Ascending aorta (tissue), 2 donors: Measurements from ENCODE around the gene BBOX1. TPM values are rescaled to one million over a fixed set of nuclear protein-coding genes. Genes with fewer than 3 reads are reported as not detected.

Experiments
- DNase-seq, 2 donors: peaks; one replicate each; pipeline ENCODE4 v3.0.0-alpha.2; 2019; ENCODE audit warnings: low spot score in 2 of 2
- H3K27ac ChIP-seq, 2 donors: fragments of 200-600 bp; sonication (generic); one replicate each; pipeline ENCODE4 v1.5.1; 2016 to 2017; ENCODE audit warnings: mild to moderate bottlenecking in 1 of 2
- H3K27me3 ChIP-seq: fragments of 200-600 bp; sonication (generic); one replicate; pipeline ENCODE4 v1.5.1; 2017
- H3K36me3 ChIP-seq, 2 donors: fragments of 200-600 bp; sonication (generic); one replicate each; pipeline ENCODE4 v1.5.1; 2016
- H3K4me1 ChIP-seq, 2 donors: fragments of 200-600 bp; sonication (generic); one replicate each; pipeline ENCODE4 v1.5.1; 2016 to 2017; ENCODE audit warnings: mild to moderate bottlenecking in 1 of 2
- H3K4me3 ChIP-seq, 2 donors: fragments of 200-600 bp; sonication (generic); one replicate each; pipeline ENCODE4 v1.5.1; 2016 to 2017; ENCODE audit warnings: mild to moderate bottlenecking in 1 of 2
- H3K9me3 ChIP-seq, 2 donors: fragments of 200-600 bp; sonication (generic); one replicate each; pipeline ENCODE4 v1.5.1; 2016
- CTCF ChIP-seq, 3 experiments: fragments of 200-600 bp in 2 of 3; fragments of 450-650 bp in 1 of 3; sonication (generic) in 2 of 3; IDR thresholded peaks; one replicate each; pipeline ENCODE4 v1.5.1; 2016 to 2019; ENCODE audit warnings: antibody characterized with exemption in 3 of 3, mild to moderate bottlenecking in 1 of 3, moderate library complexity in 1 of 3
- intact Hi-C: fragments of 100-400 bp; cut with DNase I; formaldehyde crosslinking; loops from one replicate; pipeline ENCODE4 v1.15.1; 2023
- total RNA-seq: library from RNA; depleted of rRNA; stranded (reverse); fragments of >200 nt; gene quantifications from one replicate; pipeline ENCODE4 v1.1.0, GENCODE V29; 2016

Gene BBOX1
- total RNA-seq, 1 donor from 2014 or later, result not detected

GRCh38 chr11:27029966-27030365 lies 10.6 kb upstream of the BBOX1 start:
- Histone ChIP-seq H3K4me1 (peaks cover 0 to 14% of the 10 kb centered on the region in 2 donors), H3K4me3 (no peak overlapping the region), H3K27ac (peak overlapping the region; percentile 32 to 34), H3K27me3 (no peaks in the 10 kb centered on the region), H3K9me3 (peaks cover 0 to 7% of the 10 kb centered on the region in 2 donors), H3K36me3 (no peaks in the 10 kb centered on the region)
- intact Hi-C loops, result no loop called here
- no peak for TF ChIP-seq CTCF (IDR thresholded peaks at IDR 0.05)
- no peak for DNase-seq

DNA sequence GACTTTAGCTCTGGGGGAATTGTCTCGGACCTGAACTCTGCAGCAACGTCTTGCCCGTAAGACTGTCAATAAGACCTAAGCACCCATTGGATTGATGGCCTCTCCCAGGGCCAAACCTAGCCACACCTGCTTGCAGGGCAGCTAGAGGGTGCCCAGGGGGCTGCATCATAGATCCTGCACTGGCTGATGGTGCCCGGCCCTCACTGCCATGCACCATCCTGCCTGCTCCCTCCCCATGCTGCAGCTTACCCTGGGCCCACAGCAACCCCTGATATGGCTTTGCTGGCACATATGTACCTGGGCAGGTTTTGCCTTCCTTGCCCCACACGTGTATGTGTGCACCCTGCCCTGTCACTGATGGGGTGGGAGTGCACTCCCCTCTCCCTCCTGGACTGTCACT lies 8.9 kb upstream of the BBOX1 start:
- Histone ChIP-seq H3K36me3 (no peaks in the 10 kb centered on the region), H3K4me1 (peaks cover 0 to 14% of the 10 kb centered on the region in 2 donors), H3K27ac (no peak overlapping the region), H3K4me3 (no peak overlapping the region), H3K27me3 (no peaks in the 10 kb centered on the region), H3K9me3 (peaks cover 0 to 25% of the 10 kb centered on the region in 2 donors)
- TF ChIP-seq CTCF (IDR thresholded peaks at IDR 0.05), result no peak
- intact Hi-C loops, result no loop called here
- DNase-seq, result no peak

DNA sequence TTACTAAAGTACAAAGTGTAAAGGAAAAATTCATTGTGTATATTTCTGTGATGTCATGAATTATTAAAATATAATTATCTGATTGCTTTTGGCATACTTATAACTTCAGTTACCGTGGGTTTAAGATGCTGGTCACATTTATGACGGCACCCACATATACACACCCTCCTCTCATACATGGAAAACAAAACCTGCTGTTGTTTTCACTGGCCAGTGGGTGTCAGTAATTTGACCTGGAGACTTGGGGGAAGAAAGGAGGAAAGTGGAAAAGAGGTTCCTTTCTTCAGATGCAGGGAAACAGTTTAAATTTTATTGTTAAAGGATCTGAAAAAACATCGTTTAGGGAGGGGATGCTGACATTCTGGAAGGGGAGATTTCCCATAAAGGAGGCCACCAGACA lies 742 bp upstream of the BBOX1 start:
- DNase-seq, result no peak
- Histone ChIP-seq H3K4me3 (no peak overlapping the region), H3K27me3 (no peaks in the 10 kb centered on the region), H3K27ac (peak overlapping the region; percentile 9 to 42), H3K36me3 (no peaks in the 10 kb centered on the region), H3K9me3 (peaks cover 0 to 19% of the 10 kb centered on the region in 2 donors), H3K4me1 (no peaks in the 10 kb centered on the region)
- intact Hi-C loops, result no loop called here
- TF ChIP-seq CTCF (IDR thresholded peaks at IDR 0.05), result no peak

GRCh38 chr11:27041141-27041899 lies 705 bp downstream of the BBOX1 start:
- Histone ChIP-seq H3K9me3 (peaks cover 0 to 5% of the 10 kb centered on the region in 2 donors), H3K27ac (peak overlapping the region in 1 of 2 donors; percentile 9), H3K4me1 (no peaks in the 10 kb centered on the region), H3K36me3 (no peaks in the 10 kb centered on the region), H3K27me3 (no peaks in the 10 kb centered on the region), H3K4me3 (no peak overlapping the region)
- DNase-seq, result no peak
- no peak for TF ChIP-seq CTCF (IDR thresholded peaks at IDR 0.05)
- intact Hi-C loops, result no loop called here

GRCh38 chr11:27046956-27047355 lies 6.3 kb downstream of the BBOX1 start:
- H3K36me3 ChIP-seq, result no peaks in the 10 kb centered on the region
- no peak overlapping the region for H3K27ac ChIP-seq
- peaks cover 0 to 3% of the 10 kb centered on the region in 2 donors for H3K4me1 ChIP-seq
- H3K9me3 ChIP-seq, result peaks cover 0 to 12% of the 10 kb centered on the region in 2 donors
- intact Hi-C loops, result no loop called here
- DNase-seq, result no peak
- no peak for TF ChIP-seq CTCF (IDR thresholded peaks at IDR 0.05)
- no peaks in the 10 kb centered on the region for H3K27me3 ChIP-seq
- no peak overlapping the region for H3K4me3 ChIP-seq
